ENCODE data around the gene QRSL1. TPM values are rescaled to one million over a fixed set of nuclear protein-coding genes. Genes with fewer than 3 reads are reported as not detected.

Gene QRSL1
- total and polyA plus RNA-seq, 4 donors: 5.9 to 9.6 (median 7.0) TPM

DNA sequence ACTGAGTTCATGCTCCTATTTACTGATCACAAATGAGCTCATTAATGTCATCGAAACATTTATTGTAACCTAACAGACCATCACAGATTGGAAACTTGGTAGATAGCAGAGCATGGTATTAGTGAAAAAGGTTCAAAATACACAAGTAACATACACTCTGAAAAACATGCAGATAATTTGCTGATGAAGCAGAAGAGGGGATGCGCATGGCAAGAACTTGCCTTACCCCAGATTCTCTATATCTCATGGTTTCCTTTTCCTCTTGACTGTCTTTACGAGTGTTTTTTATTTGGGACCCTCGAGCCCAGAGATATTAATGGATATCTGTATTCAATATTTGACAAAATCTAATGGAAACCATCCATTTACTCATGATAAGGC is 37.6 kb downstream of the QRSL1 start (continued):
- TF ChIP-seq CTCF (IDR thresholded peaks at IDR 0.05; ENCODE audit: low read depth, low read length, missing input control): no peak

DNA sequence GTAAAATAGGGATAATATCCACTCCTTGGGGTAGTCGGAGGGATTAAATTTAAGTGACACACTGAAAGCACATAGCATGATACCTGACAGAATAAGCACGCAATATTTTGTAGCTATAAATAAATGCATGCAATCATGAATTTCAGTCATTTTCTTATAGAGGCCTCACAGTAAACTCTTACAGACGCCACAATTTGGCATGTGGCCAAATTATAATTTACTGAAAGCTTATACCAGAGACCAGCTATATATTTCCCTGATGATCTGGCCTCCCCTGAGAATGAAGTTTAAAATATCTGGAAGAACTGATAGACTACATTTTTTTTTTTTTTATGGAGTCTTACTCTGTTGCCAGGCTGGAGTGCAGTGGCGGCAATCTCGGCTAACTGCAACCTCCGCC is 40.9 kb downstream of the QRSL1 start:
- WGBS: 94% methylated on average over 6 of the region's 6 CpGs

GRCh38 chr6:106671651-106672050 is 42.3 kb downstream of the QRSL1 start:
- 92% methylated on average over 3 of the region's 3 CpGs for WGBS

More for the DNA sequence above, 40.9 kb downstream of the QRSL1 start:
- Histone ChIP-seq H3K9me3 (ENCODE audit: control insufficient read depth in 4 of 4, low read length in 3 of 4) (no peaks in the 10 kb centered on the region), H3K36me3 (ENCODE audit: control insufficient read depth in 4 of 4, insufficient read depth in 3 of 4, low read depth in 1 of 4, low read length in 3 of 4) (peaks cover 0 to 6% (median 2%) of the 10 kb centered on the region in 4 donors), H3K4me1 (ENCODE audit: control insufficient read depth in 4 of 4, insufficient read depth in 4 of 4, low read length in 3 of 4) (peaks cover 0 to 1% (median 0%) of the 10 kb centered on the region in 4 donors), H3K4me3 (ENCODE audit: low read depth in 1 of 3, low read length in 3 of 3) (no peak overlapping the region), H3K27ac (ENCODE audit: low read depth in 1 of 2, low read length in 2 of 2) (no peak overlapping the region), H3K9ac (ENCODE audit: low read depth in 1 of 2, low read length in 2 of 2) (no peak overlapping the region), H3K27me3 (ENCODE audit: control insufficient read depth in 4 of 4, insufficient read depth in 4 of 4, low read length in 3 of 4) (no peaks in the 10 kb centered on the region)
- no peak for TF ChIP-seq RXRA (IDR thresholded peaks at IDR 0.05)
- TF ChIP-seq NR2F2 (IDR thresholded peaks at IDR 0.05): no peak
- TF ChIP-seq HNF4G (IDR thresholded peaks at IDR 0.05): no peak
- DNase-seq (ENCODE audit: low spot score): no peak

More at GRCh38 chr6:106671651-106672050, 42.3 kb downstream of the QRSL1 start:
- H3K36me3 ChIP-seq (ENCODE audit: control insufficient read depth in 4 of 4, insufficient read depth in 3 of 4, low read depth in 1 of 4, low read length in 3 of 4): no peaks in the 10 kb centered on the region
- no peak overlapping the region for H3K4me3 ChIP-seq (ENCODE audit: low read depth in 1 of 3, low read length in 3 of 3)
- no peak for DNase-seq (ENCODE audit: low spot score)
- no peaks in the 10 kb centered on the region for H3K27me3 ChIP-seq (ENCODE audit: control insufficient read depth in 4 of 4, insufficient read depth in 4 of 4, low read length in 3 of 4)
- peaks cover 0 to 1% (median 0%) of the 10 kb centered on the region in 4 donors for H3K4me1 ChIP-seq (ENCODE audit: control insufficient read depth in 4 of 4, insufficient read depth in 4 of 4, low read length in 3 of 4)
- no peak for TF ChIP-seq EGR1 (IDR thresholded peaks at IDR 0.05; ENCODE audit: low read depth in 2 of 2)
- TF ChIP-seq, protein P1, sequence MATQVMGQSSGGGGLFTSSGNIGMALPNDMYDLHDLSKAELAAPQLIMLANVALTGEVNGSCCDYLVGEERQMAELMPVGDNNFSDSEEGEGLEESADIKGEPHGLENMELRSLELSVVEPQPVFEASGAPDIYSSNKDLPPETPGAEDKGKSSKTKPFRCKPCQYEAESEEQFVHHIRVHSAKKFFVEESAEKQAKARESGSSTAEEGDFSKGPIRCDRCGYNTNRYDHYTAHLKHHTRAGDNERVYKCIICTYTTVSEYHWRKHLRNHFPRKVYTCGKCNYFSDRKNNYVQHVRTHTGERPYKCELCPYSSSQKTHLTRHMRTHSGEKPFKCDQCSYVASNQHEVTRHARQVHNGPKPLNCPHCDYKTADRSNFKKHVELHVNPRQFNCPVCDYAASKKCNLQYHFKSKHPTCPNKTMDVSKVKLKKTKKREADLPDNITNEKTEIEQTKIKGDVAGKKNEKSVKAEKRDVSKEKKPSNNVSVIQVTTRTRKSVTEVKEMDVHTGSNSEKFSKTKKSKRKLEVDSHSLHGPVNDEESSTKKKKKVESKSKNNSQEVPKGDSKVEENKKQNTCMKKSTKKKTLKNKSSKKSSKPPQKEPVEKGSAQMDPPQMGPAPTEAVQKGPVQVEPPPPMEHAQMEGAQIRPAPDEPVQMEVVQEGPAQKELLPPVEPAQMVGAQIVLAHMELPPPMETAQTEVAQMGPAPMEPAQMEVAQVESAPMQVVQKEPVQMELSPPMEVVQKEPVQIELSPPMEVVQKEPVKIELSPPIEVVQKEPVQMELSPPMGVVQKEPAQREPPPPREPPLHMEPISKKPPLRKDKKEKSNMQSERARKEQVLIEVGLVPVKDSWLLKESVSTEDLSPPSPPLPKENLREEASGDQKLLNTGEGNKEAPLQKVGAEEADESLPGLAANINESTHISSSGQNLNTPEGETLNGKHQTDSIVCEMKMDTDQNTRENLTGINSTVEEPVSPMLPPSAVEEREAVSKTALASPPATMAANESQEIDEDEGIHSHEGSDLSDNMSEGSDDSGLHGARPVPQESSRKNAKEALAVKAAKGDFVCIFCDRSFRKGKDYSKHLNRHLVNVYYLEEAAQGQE (IDR thresholded peaks at IDR 0.05): no peak
- no peak for TF ChIP-seq RXRA (IDR thresholded peaks at IDR 0.05)
- TF ChIP-seq TAF1 (conservative IDR thresholded peaks at IDR 0.05): no peak
- no peak for TF ChIP-seq GABPA (IDR thresholded peaks at IDR 0.05 in 1 of 2, conservative IDR thresholded peaks at IDR 0.05 in 1 of 2)
- no peak for TF ChIP-seq HNF4A (conservative IDR thresholded peaks at IDR 0.05)
- no peak for TF ChIP-seq FOXA1 (IDR thresholded peaks at IDR 0.05)
- no peak for TF ChIP-seq RAD21 (IDR thresholded peaks at IDR 0.05)
- no peak for TF ChIP-seq YY1 (IDR thresholded peaks at IDR 0.05)
- no peak for TF ChIP-seq NR2F2 (IDR thresholded peaks at IDR 0.05)
- no peak overlapping the region for H3K27ac ChIP-seq (ENCODE audit: low read depth in 1 of 2, low read length in 2 of 2)
- no peaks in the 10 kb centered on the region for H3K9me3 ChIP-seq (ENCODE audit: control insufficient read depth in 4 of 4, low read length in 3 of 4)
- H3K9ac ChIP-seq (ENCODE audit: low read depth in 1 of 2, low read length in 2 of 2): no peak overlapping the region

All from liver (tissue), 9 donors.